Esophagus muscularis mucosa (tissue), 4 donors: ENCODE data around the gene OR5K3. TPM values are rescaled to one million over a fixed set of nuclear protein-coding genes. Genes with fewer than 3 reads are reported as not detected.

Experiments
- DNase-seq: peaks from one replicate; pipeline ENCODE4 v3.0.0-alpha.2; 2017; ENCODE audit errors: extremely low spot score
- H3K27ac ChIP-seq, 4 donors: fragments of 200-600 bp; sonication (generic); replicated peaks in 1 of 4; 1 replicate in 3 of 4; 2 replicates in 1 of 4; pipeline ENCODE4 v1.5.1; 2016 to 2019; ENCODE audit warnings: mild to moderate bottlenecking in 1 of 4
- H3K27me3 ChIP-seq, 4 donors: fragments of 200-600 bp; sonication (generic); one replicate each; pipeline versions ENCODE4 v1.5.1 to v1.6.0; 2016 to 2019
- H3K36me3 ChIP-seq, 4 donors: fragments of 200-600 bp; sonication (generic); one replicate each; pipeline ENCODE4 v1.5.1; 2016 to 2019
- H3K4me1 ChIP-seq, 4 donors: fragments of 200-600 bp; sonication (generic); one replicate each; pipeline ENCODE4 v1.5.1; 2016 to 2019
- H3K4me3 ChIP-seq, 4 donors: fragments of 200-600 bp; sonication (generic); 1 replicate in 2 of 4; 2 replicates in 2 of 4; pipeline ENCODE4 v1.5.1; 2016 to 2019; ENCODE audit warnings: mild to moderate bottlenecking in 4 of 4, moderate library complexity in 1 of 4
- H3K9me3 ChIP-seq, 4 donors: fragments of 200-600 bp; sonication (generic); 1 replicate in 3 of 4; 2 replicates in 1 of 4; pipeline ENCODE4 v1.5.1; 2016 to 2019
- EP300 ChIP-seq: sonication (generic); formaldehyde crosslinking; IDR thresholded peaks from one replicate; pipeline ENCODE4 v1.6.1; 2017; ENCODE audit warnings: antibody characterized with exemption
- POLR2A ChIP-seq: fragments of 450-650 bp; IDR thresholded peaks from one replicate; pipeline ENCODE4 v1.6.1; 2017; ENCODE audit warnings: antibody characterized with exemption, moderate library complexity, mild to moderate bottlenecking, low read depth
- POLR2AphosphoS5 ChIP-seq, 2 donors: sonication (generic); formaldehyde crosslinking; IDR thresholded peaks; one replicate each; pipeline ENCODE4 v1.6.1; 2017; ENCODE audit warnings: antibody characterized with exemption in 2 of 2
- WGBS: methylation state at CpG from one replicate; pipeline ENCODE4 v1.1.5; 2018; 5-methylcytosine and 5-hydroxymethylcytosine counted together
- intact Hi-C: fragments of 100-400 bp; cut with DNase I; formaldehyde crosslinking; loops from one replicate; pipeline ENCODE4 v1.15.1; 2023
- total RNA-seq, 4 donors: library from RNA; depleted of rRNA; stranded (reverse); fragments of >200 nt; gene quantifications; one replicate each; pipeline versions ENCODE4 v1.1.0 to v1.2.1, GENCODE V29; 2016
- TF ChIP-seq, protein P1 (sequence below), 3 experiments: fragments of 200-600 bp in 2 of 3; fragments of 450-650 bp in 1 of 3; sonication (generic) in 2 of 3; IDR thresholded peaks; one replicate each; pipeline ENCODE4 v1.5.1; 2017 to 2019; ENCODE audit warnings: antibody characterized with exemption in 3 of 3, mild to moderate bottlenecking in 2 of 3, moderate library complexity in 1 of 3

OR5K3 gene
- total RNA-seq, 4 donors from 2014 or later, result not detected

DNA sequence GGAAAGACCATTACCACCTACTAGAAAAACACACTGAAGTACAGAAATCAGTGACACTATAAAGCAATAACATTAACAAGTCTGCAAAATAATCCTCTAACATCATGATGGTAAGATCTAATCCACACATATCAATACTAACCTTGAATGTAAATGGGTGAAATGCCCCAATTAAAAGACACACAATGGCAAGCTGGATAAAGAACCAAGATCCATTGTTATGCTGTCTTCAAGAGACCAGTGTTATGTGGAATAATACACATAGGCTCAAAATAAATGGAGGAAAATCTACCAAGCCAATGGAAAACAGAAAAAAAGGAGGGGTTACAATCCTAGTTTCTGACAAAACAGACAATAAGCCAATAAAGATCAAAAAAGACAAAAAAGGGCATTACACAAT lies 13.5 kb downstream of the OR5K3 start:
- H3K4me1 ChIP-seq, result no peaks in the 10 kb centered on the region
- TF ChIP-seq POLR2AphosphoS5 (IDR thresholded peaks at IDR 0.05), result no peak
- TF ChIP-seq EP300, result no peak
- TF ChIP-seq, protein P1, sequence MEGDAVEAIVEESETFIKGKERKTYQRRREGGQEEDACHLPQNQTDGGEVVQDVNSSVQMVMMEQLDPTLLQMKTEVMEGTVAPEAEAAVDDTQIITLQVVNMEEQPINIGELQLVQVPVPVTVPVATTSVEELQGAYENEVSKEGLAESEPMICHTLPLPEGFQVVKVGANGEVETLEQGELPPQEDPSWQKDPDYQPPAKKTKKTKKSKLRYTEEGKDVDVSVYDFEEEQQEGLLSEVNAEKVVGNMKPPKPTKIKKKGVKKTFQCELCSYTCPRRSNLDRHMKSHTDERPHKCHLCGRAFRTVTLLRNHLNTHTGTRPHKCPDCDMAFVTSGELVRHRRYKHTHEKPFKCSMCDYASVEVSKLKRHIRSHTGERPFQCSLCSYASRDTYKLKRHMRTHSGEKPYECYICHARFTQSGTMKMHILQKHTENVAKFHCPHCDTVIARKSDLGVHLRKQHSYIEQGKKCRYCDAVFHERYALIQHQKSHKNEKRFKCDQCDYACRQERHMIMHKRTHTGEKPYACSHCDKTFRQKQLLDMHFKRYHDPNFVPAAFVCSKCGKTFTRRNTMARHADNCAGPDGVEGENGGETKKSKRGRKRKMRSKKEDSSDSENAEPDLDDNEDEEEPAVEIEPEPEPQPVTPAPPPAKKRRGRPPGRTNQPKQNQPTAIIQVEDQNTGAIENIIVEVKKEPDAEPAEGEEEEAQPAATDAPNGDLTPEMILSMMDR (IDR thresholded peaks at IDR 0.05), result no peak
- TF ChIP-seq POLR2A, result no peak
- DNase-seq, result no peak
- intact Hi-C loops, result no loop called here
- H3K27me3 ChIP-seq, result no peaks in the 10 kb centered on the region
- peaks cover 3 to 59% (median 38%) of the 10 kb centered on the region in 4 donors for H3K9me3 ChIP-seq
- H3K27ac ChIP-seq, result no peak overlapping the region
- H3K36me3 ChIP-seq, result no peaks in the 10 kb centered on the region
- H3K4me3 ChIP-seq, result no peak overlapping the region

DNA sequence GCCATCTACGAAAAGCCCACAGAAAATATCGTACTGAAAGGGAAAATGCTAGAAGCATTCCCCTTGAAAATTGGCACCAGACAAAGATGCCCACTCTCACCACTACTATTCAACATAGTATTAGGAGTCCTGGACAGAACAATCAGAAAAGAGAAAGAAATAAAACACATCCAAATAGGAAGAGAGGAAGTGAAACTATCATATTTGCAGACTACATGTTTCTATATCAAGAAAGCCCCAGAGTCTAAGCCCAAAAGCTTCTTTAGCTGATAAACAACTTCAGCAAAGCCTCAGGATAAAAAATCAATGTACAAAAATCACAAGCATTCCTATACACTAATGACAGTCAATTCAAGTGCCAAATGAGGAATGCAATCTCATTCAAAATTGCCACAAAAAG lies 15.6 kb downstream of the OR5K3 start:
- Histone ChIP-seq H3K9me3 (peaks cover 3 to 53% (median 35%) of the 10 kb centered on the region in 4 donors), H3K36me3 (no peaks in the 10 kb centered on the region), H3K27ac (no peak overlapping the region), H3K4me1 (no peaks in the 10 kb centered on the region), H3K27me3 (no peaks in the 10 kb centered on the region), H3K4me3 (no peak overlapping the region)
- WGBS, result 97% methylated on average over 2 of the region's 2 CpGs
- TF ChIP-seq POLR2A (no peak), EP300 (no peak), POLR2AphosphoS5 (IDR thresholded peaks at IDR 0.05) (no peak)
- TF ChIP-seq, protein P1 (IDR thresholded peaks at IDR 0.05), result no peak
- intact Hi-C loops, result no loop called here
- no peak for DNase-seq

DNA sequence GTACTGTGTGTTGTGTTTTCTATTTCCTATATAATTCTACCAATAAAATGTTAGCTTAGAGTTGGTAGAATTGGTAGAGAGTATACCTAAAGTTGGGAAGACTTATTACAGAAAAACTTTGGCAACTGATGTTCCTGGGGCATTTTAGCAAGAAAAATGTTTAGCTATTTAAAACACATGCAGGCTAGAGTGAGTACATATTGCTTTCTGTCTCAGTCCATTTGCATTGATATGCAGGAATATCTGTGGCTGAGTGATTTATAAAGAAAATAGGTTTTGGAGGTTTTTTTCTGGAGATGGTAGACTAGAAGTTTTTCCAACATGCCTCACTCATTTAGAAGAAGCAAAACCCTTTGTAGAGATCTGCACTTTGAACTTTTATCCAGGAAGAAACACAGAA lies 42.1 kb downstream of the OR5K3 start:
- Histone ChIP-seq H3K27ac (no peak overlapping the region), H3K9me3 (peaks cover 0 to 24% (median 19%) of the 10 kb centered on the region in 4 donors), H3K4me3 (no peak overlapping the region), H3K4me1 (no peaks in the 10 kb centered on the region), H3K36me3 (no peaks in the 10 kb centered on the region), H3K27me3 (no peaks in the 10 kb centered on the region)
- no peak for DNase-seq
- intact Hi-C loops, result no loop called here
- TF ChIP-seq POLR2AphosphoS5 (IDR thresholded peaks at IDR 0.05) (no peak), EP300 (no peak), POLR2A (no peak)
- TF ChIP-seq, protein P1 (IDR thresholded peaks at IDR 0.05), result no peak

DNA sequence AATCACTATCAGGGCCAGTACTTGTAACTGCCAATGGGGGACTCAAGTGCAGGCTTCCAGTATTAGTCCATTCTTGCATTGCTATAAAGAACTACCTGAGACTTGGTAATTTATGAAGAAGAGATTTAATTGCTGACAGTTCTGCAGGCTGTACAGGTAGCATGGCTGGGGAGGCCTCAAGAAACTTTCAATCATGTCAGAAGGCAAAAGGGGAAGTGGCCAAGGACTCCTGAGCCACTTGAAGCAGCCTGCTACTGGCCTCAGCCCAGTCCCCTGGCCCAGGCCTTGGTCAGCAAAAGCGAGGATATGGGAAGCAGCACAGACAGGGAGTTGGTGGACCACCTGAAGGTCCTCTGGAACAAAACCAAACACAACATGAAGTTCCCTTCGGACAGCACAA lies 43.3 kb downstream of the OR5K3 start:
- Histone ChIP-seq H3K36me3 (no peaks in the 10 kb centered on the region), H3K27ac (no peak overlapping the region), H3K4me1 (no peaks in the 10 kb centered on the region), H3K9me3 (peaks cover 0 to 18% (median 9%) of the 10 kb centered on the region in 4 donors), H3K4me3 (no peak overlapping the region), H3K27me3 (no peaks in the 10 kb centered on the region)
- no peak for TF ChIP-seq POLR2A
- no peak for TF ChIP-seq EP300
- TF ChIP-seq, protein P1 (IDR thresholded peaks at IDR 0.05), result no peak
- intact Hi-C loops, result no loop called here
- WGBS, result 23% methylated on average over 2 of the region's 2 CpGs
- peak; percentile 87 for DNase-seq

DNA sequence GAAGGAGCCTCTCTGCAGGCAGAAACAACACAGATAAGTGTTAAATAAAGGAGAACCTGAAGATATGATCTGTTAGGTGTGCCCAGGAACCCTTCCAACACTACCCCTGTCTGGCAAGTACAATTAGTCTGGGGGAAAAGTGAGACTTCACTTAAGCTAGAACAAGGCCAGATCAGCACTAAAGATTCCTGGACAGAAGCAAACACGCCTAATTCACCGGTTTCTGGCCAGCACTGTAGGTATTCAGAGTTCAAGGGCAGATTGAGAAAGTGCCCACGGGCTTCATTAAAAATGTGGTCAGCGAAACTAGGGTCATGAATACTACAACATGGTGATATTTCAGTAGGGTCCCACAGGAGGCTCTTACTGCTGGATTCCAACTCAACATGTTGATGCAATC lies 43.9 kb downstream of the OR5K3 start:
- Histone ChIP-seq H3K4me1 (no peaks in the 10 kb centered on the region), H3K27ac (no peak overlapping the region), H3K27me3 (no peaks in the 10 kb centered on the region), H3K9me3 (peaks cover 0 to 11% (median 3%) of the 10 kb centered on the region in 4 donors), H3K36me3 (no peaks in the 10 kb centered on the region), H3K4me3 (no peak overlapping the region)
- TF ChIP-seq POLR2A (no peak), EP300 (no peak), POLR2AphosphoS5 (IDR thresholded peaks at IDR 0.05) (no peak)
- TF ChIP-seq, protein P1 (IDR thresholded peaks at IDR 0.05), result no peak
- DNase-seq, result no peak
- intact Hi-C loops, result no loop called here
- 81% methylated on average over 4 of the region's 4 CpGs for WGBS
